ENCODE results near the gene TSPO.

DNA sequence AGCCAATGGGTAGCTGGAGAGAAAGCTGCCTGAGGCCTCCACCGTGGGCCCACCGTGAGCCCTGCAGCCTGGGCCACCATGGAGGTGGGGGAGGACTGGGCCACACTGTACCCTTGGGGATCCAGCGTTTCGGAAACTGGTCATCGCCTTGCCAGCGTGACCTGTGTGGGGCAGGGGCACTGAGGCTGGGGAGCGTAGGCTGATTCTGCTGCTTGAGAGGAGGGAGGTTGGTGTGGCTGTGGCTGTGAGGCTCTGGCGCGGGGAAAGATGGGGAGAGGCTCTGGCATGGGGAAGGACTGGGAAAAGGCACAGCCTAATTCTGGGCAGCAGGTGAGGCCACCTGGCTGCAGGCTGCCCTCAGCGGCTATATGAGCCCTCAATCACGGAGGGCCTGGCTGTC lies 48.2 kb downstream of the TSPO start:
- TF ChIP-seq, protein P1, sequence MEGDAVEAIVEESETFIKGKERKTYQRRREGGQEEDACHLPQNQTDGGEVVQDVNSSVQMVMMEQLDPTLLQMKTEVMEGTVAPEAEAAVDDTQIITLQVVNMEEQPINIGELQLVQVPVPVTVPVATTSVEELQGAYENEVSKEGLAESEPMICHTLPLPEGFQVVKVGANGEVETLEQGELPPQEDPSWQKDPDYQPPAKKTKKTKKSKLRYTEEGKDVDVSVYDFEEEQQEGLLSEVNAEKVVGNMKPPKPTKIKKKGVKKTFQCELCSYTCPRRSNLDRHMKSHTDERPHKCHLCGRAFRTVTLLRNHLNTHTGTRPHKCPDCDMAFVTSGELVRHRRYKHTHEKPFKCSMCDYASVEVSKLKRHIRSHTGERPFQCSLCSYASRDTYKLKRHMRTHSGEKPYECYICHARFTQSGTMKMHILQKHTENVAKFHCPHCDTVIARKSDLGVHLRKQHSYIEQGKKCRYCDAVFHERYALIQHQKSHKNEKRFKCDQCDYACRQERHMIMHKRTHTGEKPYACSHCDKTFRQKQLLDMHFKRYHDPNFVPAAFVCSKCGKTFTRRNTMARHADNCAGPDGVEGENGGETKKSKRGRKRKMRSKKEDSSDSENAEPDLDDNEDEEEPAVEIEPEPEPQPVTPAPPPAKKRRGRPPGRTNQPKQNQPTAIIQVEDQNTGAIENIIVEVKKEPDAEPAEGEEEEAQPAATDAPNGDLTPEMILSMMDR (conservative IDR thresholded peaks at IDR 0.05), result no peak
- no peak for TF ChIP-seq ZFX (IDR thresholded peaks at IDR 0.05)
